HepG2 (cell line): ENCODE results near the gene RERE. TPM values are rescaled to one million over a fixed set of nuclear protein-coding genes. Genes with fewer than 3 reads are reported as not detected.

Experiments
- CHCHD3 ChIP-seq: sonication (generic); formaldehyde crosslinking; IDR thresholded peaks from 2 replicates; pipeline ENCODE4 v1.8.0; 2022; ENCODE audit warnings: mild to moderate bottlenecking, missing genetic modification reagents, moderate library complexity
- FOXP1 ChIP-seq, 2 experiments: fragments of 450-650 bp in 1 of 2; IDR thresholded peaks; 2 replicates each; pipeline ENCODE4 v1.6.1; 2017 to 2018; ENCODE audit warnings: antibody characterized with exemption in 1 of 2
- FOXP4 ChIP-seq: sonication (generic); formaldehyde crosslinking; IDR thresholded peaks from 2 replicates; pipeline ENCODE4 v1.4.0; 2020; ENCODE audit warnings: missing genetic modification reagents
- GATAD2A ChIP-seq: IDR thresholded peaks from 2 replicates; pipeline ENCODE4 v1.6.1; 2016
- KAT8 ChIP-seq: IDR thresholded peaks from 2 replicates; pipeline ENCODE4 v1.6.1; 2016; ENCODE audit warnings: missing genetic modification reagents, missing compliant biosample characterization
- NFKB2 ChIP-seq: sonication (generic); formaldehyde crosslinking; IDR thresholded peaks from 2 replicates; pipeline ENCODE4 v1.4.0; 2020; ENCODE audit warnings: missing genetic modification reagents, borderline replicate concordance
- SMARCE1 ChIP-seq: fragments of 450-650 bp; IDR thresholded peaks from 2 replicates; pipeline ENCODE4 v1.6.1; 2017; ENCODE audit warnings: borderline replicate concordance
- SOX6 ChIP-seq, 2 experiments: fragments of 450-650 bp in 1 of 2; sonication (generic) in 1 of 2; formaldehyde crosslinking in 1 of 2; IDR thresholded peaks; 2 replicates each; pipeline versions ENCODE4 v1.4.0 to v1.6.1; 2017 to 2020; ENCODE audit warnings: antibody characterized with exemption in 1 of 2, mild to moderate bottlenecking in 1 of 2, missing genetic modification reagents in 1 of 2
- SPEN ChIP-seq: sonication (generic); formaldehyde crosslinking; IDR thresholded peaks from 2 replicates; pipeline ENCODE4 v1.5.1; 2020; ENCODE audit warnings: low read depth, mild to moderate bottlenecking, missing genetic modification reagents
- STAG1 ChIP-seq: sonication (generic); formaldehyde crosslinking; IDR thresholded peaks from 2 replicates; pipeline ENCODE4 v1.4.0; 2020; ENCODE audit warnings: missing genetic modification reagents
- TBX2 ChIP-seq: sonication (generic); formaldehyde crosslinking; IDR thresholded peaks from 2 replicates; pipeline ENCODE4 v1.5.0; 2020; ENCODE audit warnings: missing genetic modification reagents, mild to moderate bottlenecking, borderline replicate concordance
- TFAP4 ChIP-seq: sonication (generic); IDR thresholded peaks from 2 replicates; pipeline ENCODE4 v1.6.1; 2016; ENCODE audit warnings: low read depth, borderline replicate concordance
- ZEB1 ChIP-seq: IDR thresholded peaks from 2 replicates; pipeline ENCODE4 v1.6.1; 2012; ENCODE audit warnings: mild to moderate bottlenecking, low read depth, inconsistent platforms; ENCODE audit not compliant: insufficient replicate concordance
- ZNF292 ChIP-seq: sonication (generic); formaldehyde crosslinking; IDR thresholded peaks from 2 replicates; pipeline ENCODE4 v1.8.1; 2022; ENCODE audit warnings: mild to moderate bottlenecking, low read depth, missing genetic modification reagents, borderline replicate concordance
- ZNF44 ChIP-seq: sonication (generic); formaldehyde crosslinking; IDR thresholded peaks from 2 replicates; pipeline ENCODE4 v1.5.1; 2020; ENCODE audit warnings: mild to moderate bottlenecking, missing genetic modification reagents
- ZNF441 ChIP-seq: sonication (generic); formaldehyde crosslinking; IDR thresholded peaks from 2 replicates; pipeline ENCODE4 v1.7.0; 2021; ENCODE audit warnings: missing genetic modification reagents, borderline replicate concordance
- ZNF496 ChIP-seq: sonication (generic); formaldehyde crosslinking; IDR thresholded peaks from 2 replicates; pipeline ENCODE4 v1.8.1; 2023; ENCODE audit warnings: mild to moderate bottlenecking, moderate library complexity, missing genetic modification reagents; ENCODE audit not compliant: insufficient replicate concordance
- ZNF577 ChIP-seq: sonication (generic); formaldehyde crosslinking; IDR thresholded peaks from 2 replicates; pipeline ENCODE4 v1.4.0; 2020; ENCODE audit warnings: mild to moderate bottlenecking, low read depth, missing genetic modification reagents, borderline replicate concordance
- ZNF644 ChIP-seq: IDR thresholded peaks from 2 replicates; pipeline ENCODE4 v1.6.1; 2016; ENCODE audit warnings: low read depth
- ZSCAN29 ChIP-seq: sonication (generic); formaldehyde crosslinking; conservative IDR thresholded peaks from 2 replicates; pipeline ENCODE4 v1.4.0; 2020; ENCODE audit warnings: mild to moderate bottlenecking, missing genetic modification reagents
- polyA plus RNA-seq, 8 experiments: library from polyadenylated mRNA; depleted of rRNA in 3 of 8; stranded (reverse) in 7 of 8; unstranded in 1 of 8; fragments of >200 nt; fragmentation: Illumina TruSeq in 4 of 8; extraction: Trizol in 4 of 8; gene quantifications; 2 replicates each; pipeline versions ENCODE4 v1.2.1 to v1.2.3, GENCODE V29; 2011 to 2016; ENCODE audit warnings: low read depth in 4 of 8, missing spikeins in 1 of 8, mixed read lengths in 1 of 8; ENCODE audit not compliant: insufficient read depth in 1 of 8
- total RNA-seq, 5 experiments: library from RNA; depleted of rRNA; stranded (reverse); fragments of >200 nt; fragmentation: Illumina TruSeq; extraction: Trizol; gene quantifications; 2 replicates each; pipeline ENCODE4 v1.2.3, GENCODE V29; 2016; ENCODE audit warnings: low read depth in 1 of 5
- TF ChIP-seq, protein P1 (sequence below): sonication (generic); formaldehyde crosslinking; conservative IDR thresholded peaks from 2 replicates; pipeline ENCODE4 v1.4.0; 2020; ENCODE audit warnings: missing genetic modification reagents
- TF ChIP-seq, protein P2 (sequence below): sonication (generic); formaldehyde crosslinking; IDR thresholded peaks from 2 replicates; pipeline ENCODE4 v1.4.0; 2020; ENCODE audit warnings: mild to moderate bottlenecking, missing genetic modification reagents

RERE gene
- total and polyA plus RNA-seq, 2 of the 13 experiments (the other 11 are each of a cell fraction or from before 2014, with no cell fraction given): 18.3 to 21.9 TPM

DNA sequence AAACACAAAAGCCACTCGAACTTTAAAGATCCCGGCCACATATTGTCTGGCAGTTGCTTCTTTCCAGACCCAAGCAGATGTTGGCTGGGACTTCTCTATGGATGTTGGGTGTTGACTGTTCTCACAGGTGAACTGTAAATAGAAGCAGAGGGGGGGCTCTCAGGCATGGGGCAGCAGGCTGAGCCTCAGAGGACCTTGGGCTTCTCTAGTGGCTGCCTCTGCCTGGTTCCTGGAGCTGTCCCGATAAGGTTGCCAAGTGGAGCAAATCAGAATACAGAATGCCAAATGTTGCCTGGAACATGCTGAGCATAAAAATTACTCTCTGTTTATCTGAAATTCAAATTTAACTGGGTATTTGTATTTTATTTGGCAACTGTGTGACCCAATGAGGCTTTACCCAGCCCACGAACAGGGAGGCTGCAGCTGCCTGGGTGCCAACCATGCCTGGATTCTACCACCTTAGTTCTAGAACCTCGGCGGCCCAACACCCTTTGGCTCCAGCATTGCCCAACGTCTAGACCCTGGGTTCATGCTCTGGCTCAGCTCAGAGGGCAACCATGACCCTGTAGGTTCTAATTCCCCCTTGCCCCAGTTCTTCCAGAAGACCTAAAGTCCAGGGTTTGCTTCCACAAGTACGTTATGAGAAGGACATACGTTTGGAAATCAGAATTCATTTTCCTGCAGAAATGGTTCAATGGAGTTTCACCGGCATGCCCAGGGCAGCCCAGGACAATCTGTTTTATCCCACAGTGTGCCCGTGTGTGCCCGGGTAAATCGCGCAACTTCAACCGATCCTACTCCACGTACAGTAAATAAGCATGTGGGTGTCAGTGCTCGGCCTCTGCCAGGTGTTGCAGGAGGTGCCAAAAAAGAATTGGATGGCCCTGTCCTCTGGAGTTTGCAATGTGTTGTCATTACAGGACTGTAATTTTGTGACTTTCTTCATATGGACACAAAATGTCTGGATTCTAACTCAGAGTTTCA lies 504.9 kb downstream of the RERE start (continued):
- TF ChIP-seq ZNF644 (CRISPR knock-in tag) (peak; percentile 67), SMARCE1 (no peak), ZNF44 (CRISPR knock-in tag) (0 out of 2 replicates have a peak, but pooled peaks have one; percentile 4), KAT8 (0 out of 2 replicates have a peak, but pooled peaks have one; percentile 27), SPEN (CRISPR knock-in tag) (0 out of 2 replicates have a peak, but pooled peaks have one; percentile 33), FOXP4 (CRISPR knock-in tag) (peak; percentile 92), ZNF577 (CRISPR knock-in tag) (no peak), CHCHD3 (CRISPR knock-in tag) (no peak), ZSCAN29 (CRISPR knock-in tag) (no peak), ZEB1 (peak; percentile 80), ZNF292 (CRISPR knock-in tag) (0 out of 2 replicates have a peak, but pooled peaks have one; percentile 21), SOX6 (IDR thresholded peaks at IDR 0.05) (no peak), SOX6 (CRISPR knock-in tag; IDR thresholded peaks at IDR 0.05) (peak; percentile 64), FOXP1 (IDR thresholded peaks at IDR 0.05) (0 out of 2 replicates have a peak, but pooled peaks have one; percentile 34), FOXP1 (CRISPR knock-in tag; IDR thresholded peaks at IDR 0.05) (peak; percentile 94), STAG1 (CRISPR knock-in tag) (peak; percentile 57), ZNF441 (CRISPR knock-in tag) (0 out of 2 replicates have a peak, but pooled peaks have one; percentile 20), TFAP4 (peak; percentile 80; the same call in 1 of the 2 replicates), NFKB2 (0 out of 2 replicates have a peak, but pooled peaks have one; percentile 19), ZNF496 (no peak), TBX2 (CRISPR knock-in tag) (peak; percentile 62; the same call in 1 of the 2 replicates), GATAD2A (peak; percentile 80)
- TF ChIP-seq, protein P1, sequence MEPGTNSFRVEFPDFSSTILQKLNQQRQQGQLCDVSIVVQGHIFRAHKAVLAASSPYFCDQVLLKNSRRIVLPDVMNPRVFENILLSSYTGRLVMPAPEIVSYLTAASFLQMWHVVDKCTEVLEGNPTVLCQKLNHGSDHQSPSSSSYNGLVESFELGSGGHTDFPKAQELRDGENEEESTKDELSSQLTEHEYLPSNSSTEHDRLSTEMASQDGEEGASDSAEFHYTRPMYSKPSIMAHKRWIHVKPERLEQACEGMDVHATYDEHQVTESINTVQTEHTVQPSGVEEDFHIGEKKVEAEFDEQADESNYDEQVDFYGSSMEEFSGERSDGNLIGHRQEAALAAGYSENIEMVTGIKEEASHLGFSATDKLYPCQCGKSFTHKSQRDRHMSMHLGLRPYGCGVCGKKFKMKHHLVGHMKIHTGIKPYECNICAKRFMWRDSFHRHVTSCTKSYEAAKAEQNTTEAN (CRISPR knock-in tag): 0 out of 2 replicates have a peak, but pooled peaks have one; percentile 32
- TF ChIP-seq, protein P2, sequence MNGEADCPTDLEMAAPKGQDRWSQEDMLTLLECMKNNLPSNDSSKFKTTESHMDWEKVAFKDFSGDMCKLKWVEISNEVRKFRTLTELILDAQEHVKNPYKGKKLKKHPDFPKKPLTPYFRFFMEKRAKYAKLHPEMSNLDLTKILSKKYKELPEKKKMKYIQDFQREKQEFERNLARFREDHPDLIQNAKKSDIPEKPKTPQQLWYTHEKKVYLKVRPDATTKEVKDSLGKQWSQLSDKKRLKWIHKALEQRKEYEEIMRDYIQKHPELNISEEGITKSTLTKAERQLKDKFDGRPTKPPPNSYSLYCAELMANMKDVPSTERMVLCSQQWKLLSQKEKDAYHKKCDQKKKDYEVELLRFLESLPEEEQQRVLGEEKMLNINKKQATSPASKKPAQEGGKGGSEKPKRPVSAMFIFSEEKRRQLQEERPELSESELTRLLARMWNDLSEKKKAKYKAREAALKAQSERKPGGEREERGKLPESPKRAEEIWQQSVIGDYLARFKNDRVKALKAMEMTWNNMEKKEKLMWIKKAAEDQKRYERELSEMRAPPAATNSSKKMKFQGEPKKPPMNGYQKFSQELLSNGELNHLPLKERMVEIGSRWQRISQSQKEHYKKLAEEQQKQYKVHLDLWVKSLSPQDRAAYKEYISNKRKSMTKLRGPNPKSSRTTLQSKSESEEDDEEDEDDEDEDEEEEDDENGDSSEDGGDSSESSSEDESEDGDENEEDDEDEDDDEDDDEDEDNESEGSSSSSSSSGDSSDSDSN (CRISPR knock-in tag): 0 out of 2 replicates have a peak, but pooled peaks have one; percentile 40
